Measurements from ENCODE around the gene MINDY4B. TPM values are rescaled to one million over a fixed set of nuclear protein-coding genes. Genes with fewer than 3 reads are reported as not detected.

MINDY4B gene
- total RNA-seq, 2 experiments from 2014 or later: not detected

Other genes with a start within 250 kb of the MINDY4B start
- not detected for gene ERICH6, start 201.5 kb downstream of the MINDY4B start, total RNA-seq
- 10 to 100 TPM; 89.1 to 94.4 TPM for gene SIAH2, start 142.3 kb downstream of the MINDY4B start, total RNA-seq
- gene CLRN1, start 67.3 kb upstream of the MINDY4B start, total RNA-seq: not detected
- gene MED12L, start 180.2 kb upstream of the MINDY4B start, total RNA-seq: 1 to 10 TPM; 1.6 to 2.1 TPM